ENCODE results near the gene APOA5.

APOA5 gene

DNA sequence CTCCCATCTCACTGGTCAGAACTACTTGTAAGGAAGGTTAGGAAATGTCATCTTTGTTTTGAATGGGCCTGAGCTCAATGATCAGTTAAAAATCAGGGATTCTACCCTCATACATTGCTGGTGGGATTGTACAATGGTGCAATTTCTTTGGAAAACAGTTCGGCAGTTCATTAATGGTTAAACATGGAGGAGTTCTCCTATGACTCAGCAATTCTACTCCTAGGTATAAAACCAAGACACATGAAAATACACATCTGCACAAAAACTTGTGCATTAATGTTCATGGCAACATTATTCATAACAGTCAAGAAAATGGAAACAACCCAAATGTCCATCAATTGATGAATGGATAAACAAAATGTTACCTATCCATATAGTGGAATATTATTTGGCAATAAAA, 4.9 kb upstream of the APOA5 start:
- no peak for DNase-seq

DNA sequence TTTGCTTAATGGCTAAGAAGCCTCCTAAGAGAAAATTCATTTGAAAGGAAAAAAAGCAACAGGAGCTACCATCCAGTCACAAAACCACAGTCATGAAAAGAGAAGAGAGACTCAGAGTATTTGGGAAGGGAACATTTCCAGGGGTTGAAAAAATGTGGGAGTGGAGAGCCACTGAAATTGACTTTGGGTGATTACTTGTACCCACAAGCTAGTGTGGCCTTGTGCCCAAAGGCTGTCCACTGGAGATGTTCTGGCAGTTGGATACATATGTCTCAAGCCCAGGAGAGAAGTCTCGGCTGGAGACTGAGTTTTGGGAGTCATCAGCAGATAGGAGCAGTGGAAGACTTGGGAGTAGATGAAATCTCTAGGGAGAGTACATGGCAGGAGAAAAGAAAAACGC, 3.2 kb upstream of the APOA5 start:
- DNase-seq, result no peak

DNA sequence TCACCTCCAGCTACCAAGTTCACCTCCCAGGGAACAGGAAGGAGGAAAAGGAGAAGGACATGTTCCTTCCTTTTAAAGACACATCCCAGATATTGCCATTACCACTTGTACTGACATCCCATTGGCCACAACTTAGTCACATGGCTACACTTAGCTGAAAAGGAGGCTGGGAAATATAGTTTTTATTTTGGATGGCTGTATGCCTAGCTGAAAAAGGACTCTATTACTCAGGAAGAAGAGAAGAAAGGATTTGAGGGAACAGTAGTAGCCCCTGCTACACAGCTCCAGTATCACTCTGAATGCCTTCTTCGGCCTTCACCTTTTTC, 2.1 kb upstream of the APOA5 start:
- no peak for DNase-seq

DNA sequence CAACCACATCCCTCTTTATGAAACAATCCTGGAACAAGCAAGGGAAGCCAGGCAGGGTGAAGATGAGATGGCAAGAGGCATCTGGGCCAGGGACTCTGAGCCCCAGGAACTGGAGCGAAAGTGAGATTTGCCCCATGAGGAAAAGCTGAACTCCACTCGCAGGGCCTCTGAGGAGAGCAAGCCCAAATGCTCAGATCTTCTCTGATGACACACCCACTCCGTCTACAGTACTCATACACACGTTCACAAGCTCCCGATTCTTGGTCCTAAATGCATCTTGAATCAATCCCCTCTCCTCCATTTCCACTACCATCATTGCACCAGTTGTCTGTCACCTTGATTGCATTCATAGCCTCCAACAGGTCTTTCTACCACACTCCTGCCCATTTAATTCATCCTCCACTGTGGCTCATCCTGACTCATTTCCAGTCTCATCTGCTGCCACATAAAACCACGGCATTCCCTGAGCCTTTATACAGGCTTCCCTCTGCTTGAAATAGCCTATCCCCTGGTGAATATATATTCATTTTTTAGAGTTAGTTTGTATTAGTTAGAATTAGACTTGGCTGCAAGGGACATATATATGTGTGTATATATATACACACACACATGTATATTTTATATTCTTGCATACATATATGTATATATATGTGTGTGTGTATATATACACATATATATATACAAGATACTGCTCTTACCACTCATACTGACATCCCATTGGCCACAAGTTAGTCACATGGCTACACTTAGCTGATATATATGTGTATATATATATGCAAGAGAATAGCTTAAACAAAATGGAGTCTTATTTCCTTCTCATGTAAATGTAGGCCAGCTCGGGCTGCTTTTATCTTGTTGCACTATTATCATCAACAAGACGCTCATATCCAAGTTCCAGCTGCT, 1.4 kb upstream of the APOA5 start:
- no peak for DNase-seq

DNA sequence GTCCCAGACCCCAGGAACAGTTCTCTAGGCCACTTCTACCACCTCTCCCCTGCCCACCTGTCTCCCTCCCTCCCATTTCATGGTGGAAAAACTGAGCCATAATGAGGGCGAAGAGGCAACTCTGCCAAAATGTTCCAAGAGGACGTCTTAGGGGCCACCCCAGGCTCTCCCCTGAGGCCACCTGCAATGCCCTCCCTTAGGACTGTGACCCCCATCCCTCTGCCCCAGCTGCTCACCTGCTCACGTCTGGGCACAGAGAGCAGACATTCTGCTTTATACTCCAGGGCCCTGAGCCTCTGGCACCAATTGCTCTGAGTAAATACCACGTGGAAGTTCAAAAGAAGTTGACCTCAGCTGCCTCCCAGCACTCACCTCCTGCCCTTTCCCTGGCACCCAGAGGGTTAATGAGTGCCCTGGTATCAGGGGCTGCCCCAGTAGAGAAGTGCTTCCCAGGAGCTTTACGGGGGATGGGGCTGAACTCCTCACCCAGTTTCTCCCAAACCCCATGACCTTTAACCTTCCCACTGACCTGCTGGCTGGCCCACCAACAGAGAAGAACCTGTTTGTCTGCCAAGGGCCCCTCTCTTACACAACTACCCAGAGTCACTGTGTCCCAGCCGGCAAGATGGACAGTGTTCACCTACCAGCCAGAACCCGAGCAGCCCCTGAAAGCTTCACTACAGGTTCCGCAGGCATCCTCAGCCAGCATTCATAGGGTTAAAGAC, 627 bp upstream of the APOA5 start:
- DNase-seq, result no peak

DNA sequence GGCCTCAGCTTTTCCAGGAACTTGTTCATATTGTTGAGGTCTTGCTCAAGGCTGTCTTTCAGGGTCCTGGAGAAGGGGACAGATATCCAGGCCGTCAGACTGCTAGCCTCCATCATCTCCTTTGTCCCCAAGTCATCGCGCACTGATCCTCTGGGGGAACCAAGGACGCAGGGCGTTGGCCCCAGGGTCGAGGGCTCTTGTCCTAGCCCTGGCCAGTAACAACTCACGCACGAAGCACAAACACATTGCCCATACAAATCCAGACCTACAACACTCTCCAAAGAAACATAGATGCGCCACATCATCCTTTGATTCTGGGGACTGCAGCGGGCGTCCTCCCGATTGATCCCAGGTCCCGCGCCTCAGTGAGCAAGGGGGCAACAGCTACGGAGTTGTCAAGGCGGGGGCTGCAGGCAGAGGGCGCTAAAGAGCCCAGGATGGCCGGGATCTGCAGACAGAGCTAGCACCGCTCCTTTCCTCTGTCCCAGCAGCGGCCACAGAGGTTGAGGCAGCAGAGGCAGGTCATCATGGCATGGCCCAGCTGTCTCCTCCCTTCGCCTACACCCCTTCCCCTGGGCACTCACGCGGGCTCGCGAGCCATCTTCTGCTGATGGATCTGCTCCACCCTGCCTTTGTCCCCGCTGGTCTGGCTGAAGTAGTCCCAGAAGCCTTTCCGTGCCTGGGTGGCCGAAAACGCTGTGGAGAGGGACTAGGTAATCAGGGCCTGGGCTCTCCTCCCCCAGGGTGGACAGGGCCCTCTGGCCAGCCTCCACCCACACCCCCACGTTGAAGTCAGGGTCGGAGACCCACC, 472 bp downstream of the APOA5 start:
- peak; percentile 60 for DNase-seq

DNA sequence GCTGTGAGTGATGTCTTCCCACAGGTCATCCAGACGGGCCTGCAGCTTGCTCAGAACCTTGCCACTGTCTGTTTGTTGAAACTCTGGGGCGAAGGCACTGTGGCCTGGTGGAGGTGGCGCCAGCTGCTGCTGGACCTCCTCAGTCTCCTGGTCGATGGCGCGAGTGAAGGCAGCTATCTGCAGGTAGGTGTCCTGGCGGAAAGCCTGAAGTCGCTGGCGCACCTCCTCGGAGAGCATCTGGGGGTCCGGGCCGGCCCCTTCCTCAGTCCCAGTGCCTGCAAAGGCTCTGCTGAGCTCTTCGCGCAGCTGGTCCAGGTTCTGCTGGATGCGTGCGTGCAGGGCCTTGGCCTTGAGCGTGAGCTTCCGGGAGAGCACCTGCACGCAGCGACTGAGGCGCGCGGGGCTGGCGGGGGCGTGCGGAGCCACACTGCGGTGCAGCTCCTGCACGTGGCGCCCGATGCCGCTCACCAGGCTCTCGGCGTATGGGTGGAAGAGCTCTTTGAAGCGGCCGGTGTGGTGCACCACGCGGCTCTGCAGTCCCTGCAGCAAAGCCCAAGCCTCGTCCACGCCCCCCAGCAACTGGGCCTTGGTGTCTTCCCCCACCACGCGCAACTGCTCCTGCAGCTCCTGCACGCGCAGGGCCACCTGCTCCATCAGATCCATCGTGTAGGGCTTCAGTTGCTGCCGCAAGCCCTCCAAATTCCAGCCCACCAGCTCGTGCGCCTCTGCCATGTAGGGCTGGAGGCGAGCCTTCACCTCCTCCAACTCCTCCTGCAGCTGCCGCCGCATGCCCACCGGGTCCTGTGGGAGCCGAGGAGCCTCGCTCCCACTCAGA, 1.3 kb downstream of the APOA5 start:
- DNase-seq, result no peak

DNA sequence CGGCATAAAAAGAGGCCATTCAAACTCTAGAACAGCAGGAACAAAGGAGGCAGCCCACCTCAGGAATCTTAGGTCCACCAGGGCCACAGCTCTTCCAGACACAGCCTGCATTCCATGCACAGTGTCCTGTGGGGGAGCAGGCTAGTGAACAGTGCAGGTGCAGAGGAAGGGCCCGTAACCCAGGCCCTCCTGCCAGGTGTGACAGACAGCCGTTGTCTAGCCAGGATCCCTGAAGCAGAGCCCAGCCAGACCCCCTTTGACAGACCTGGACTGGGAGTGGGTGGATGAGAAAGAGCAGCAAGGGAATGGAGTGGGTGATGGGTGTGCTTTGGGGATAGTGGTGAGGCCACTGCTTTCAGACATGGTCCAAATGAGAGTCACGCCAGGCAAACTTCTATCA, 2.7 kb downstream of the APOA5 start:
- no peak for DNase-seq

DNA sequence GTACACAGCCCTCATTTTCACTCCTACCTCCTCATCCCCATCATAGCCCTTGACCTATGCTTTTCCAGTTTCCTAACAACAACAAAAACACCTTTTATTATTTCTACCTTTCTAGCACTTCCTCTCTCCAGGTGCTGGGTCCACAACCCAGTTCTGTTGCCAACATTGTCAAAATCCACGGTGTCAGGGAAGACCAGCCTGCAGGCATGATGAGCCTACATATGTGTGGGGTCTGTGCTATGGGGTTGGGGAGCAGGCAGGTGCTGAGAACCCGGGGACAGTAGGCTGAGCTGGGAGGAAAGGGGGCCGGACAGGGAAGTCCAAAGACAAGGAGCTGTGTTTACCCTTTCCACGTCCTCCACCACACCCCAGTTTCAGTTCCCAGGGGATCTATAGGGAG, 3.1 kb downstream of the APOA5 start:
- DNase-seq, result no peak

DNA sequence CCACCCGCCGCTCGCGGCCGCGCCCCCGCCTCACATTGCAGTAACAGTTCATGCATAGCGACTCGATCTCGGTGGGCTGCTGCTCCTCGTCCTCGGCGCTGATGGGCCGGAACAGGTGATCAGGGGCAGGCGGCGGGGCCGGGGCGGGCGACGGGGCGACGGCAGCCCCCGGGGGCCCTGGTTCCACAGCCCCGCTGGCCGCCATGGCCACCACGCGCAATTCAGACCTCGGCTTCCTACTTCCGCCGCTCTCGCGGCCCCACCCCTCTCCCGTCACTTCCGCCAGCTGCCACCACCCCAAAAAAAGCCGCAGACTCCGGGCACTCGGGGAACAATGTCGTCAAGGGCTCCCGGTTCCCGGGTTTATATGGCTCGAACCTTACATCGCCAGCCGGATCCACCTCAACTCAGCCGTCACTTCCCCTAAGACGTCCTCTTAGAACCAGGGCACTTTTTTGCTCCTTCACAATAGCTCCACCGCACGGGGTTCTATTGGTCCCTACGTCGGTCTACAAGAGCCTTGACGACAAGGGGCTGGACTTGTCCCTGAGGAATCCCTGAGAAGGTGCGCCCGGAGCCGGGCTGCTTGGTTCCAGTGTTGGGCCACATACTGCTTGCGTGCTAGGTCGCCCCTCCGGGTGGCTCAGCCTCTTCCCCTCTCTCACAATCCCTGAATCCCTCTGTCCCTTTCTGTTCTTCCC, 3.7 kb downstream of the APOA5 start, which contains the start of gene ZPR1:
TSS of gene ZPR1 (minus strand) at position 238 of the 701 bp plus-strand sequence. CDS start at position 205, 33 bp downstream.
- peak; percentile 67 for DNase-seq

DNA sequence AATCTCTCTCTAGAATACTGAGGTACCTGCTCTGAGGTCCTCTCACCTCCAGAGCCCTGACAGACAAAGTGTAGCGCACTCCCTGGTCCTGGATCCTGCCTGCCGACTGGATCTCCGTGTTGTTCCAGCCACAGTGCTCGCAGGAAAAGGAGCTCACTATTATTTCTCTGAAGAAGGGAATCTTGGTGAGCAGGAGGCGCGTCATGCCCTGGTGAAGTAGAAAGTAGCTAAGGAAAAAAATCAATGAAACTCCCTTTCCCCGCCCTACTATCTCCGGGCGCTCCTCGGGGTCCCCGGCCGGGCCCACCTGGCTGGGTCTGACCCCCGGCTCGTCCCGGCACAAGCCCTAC, 4.3 kb downstream of the APOA5 start:
- no peak for DNase-seq

DNA sequence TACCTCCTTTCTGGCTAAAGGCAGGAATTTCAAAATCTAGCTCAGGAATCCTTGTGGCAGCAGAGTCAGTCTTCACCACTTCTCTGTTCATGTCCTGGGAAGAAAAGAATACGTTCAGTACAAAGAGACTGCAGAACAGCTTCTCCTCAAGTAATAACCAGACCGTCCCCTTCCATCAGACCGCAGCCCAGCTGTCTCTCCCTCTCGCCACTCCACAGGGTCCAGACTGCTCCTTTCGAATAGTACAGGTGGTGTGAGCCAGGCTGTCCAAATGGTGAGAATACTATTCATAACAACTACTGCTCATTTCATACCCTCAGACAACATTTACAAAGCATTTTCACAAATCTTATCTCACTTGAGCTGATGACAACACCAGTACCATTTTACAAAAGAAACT, 4.7 kb downstream of the APOA5 start:
- DNase-seq, result no peak

DNA sequence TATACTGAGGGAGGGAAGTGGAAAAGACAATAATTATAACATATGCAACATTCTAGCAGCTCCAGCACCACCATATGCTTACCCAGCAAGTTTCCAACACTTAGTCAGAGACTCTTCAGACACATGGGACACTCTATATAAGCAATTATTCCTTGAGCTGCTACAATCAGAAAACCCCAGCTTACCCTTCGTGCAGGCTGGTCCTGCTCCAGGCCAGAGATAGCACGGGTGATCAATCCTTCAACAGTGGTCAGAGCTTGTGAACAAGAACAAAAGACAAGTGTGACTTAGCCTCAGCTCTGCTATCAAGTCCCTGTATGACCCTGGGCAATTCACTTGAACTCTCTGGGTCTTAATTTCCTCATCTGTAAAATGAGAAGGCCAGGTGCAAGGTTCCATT, 5.4 kb downstream of the APOA5 start:
- DNase-seq, result no peak

DNA sequence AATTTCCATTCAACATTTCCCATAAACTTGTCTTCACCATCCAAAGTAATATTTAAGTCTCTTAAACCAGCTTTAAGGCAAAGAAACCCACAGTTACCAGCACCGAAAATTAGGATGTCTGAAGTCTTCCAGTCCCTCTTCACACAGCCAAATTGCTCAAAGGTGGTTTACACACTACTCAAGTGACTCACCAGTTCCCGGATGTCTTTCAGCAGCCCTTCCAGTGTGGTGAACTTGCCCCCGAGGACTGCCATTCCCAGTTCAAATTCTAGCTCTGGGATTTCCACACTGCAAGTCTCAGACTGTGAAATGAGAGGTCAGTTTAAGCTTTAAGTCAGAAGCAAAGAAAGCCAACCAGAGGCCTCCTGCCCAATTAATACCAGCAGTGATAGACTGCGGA, 9.0 kb downstream of the APOA5 start:
- DNase-seq, result no peak

DNA sequence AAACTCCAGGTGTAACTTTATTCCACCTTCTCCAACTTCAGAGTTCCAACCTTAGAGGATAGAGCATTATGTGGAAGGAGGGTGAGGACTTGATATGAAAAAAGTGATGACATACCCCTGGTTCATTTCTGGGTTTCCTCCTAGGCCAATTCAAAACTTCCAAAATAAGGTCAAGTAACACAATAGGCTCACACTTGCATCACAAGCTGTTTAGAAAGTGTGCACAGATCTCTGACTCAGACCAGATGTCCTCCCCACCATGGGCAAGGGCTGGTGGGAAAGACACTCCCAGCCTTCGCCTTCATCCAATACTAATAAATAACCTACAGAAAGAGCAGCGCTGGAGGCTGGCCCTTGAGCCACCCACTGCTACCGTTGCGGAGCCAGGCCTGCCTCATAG, 13.1 kb downstream of the APOA5 start:
- DNase-seq, result no peak

DNA sequence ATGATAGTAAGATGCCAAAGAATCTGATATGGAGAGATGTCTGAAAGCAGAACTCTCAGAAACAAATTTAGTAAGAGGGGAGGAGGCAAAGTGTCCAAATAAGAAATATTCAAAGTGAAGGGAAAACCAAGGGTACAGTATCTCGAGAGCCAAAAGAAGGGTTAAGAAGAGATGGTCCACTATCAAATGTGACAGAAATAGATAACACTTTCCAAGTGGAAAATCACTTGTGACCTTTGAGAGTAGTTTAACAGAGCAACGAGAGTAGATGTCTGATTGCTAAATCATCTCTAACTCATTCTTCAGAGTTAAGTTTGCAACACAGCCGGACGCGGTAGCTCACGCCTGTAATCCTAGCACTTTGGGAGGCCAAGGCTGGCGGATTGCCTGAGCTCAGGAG, 14.6 kb downstream of the APOA5 start:
- DNase-seq, result no peak

DNA sequence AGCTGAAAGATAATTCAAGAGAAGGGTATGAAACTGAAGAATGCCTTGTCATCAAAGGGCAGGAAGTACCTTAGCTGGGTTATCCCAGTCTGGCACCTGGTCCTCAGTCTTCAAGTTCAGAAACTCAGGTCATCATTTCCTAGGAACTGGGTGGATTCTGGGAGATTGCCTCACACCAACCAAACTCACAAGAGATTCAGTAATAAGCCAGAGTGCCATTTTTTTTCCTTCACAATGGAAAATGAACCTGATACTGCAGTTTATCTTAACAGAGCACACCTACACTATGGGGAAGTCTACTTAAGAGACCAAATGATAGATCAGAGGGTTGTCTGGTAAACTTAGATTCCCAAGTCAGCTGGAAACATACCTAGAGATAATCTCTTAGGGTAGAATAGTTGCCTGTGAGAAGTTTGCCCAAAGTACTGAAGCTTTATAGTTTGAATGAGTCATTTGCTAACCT, 15.1 kb downstream of the APOA5 start:
- DNase-seq, result no peak

DNA sequence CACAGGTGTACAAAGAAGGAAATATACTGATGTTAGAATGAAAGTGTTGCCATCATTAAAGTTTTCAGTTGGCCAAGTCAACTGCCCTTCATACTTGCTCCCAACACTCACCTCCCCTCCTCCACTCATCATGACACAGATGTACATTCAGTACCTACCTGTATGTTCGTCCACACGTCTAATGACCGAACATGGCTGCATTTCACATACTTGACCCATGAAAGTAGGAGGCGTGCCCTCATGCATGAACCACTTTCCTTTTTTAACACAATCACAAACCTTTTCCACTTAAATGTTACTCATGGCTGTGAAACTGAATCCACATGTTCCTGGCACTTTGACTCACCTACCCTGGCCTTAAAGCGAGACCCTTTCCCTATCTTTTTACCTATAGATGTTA, 15.7 kb downstream of the APOA5 start:
- no peak for DNase-seq

DNA sequence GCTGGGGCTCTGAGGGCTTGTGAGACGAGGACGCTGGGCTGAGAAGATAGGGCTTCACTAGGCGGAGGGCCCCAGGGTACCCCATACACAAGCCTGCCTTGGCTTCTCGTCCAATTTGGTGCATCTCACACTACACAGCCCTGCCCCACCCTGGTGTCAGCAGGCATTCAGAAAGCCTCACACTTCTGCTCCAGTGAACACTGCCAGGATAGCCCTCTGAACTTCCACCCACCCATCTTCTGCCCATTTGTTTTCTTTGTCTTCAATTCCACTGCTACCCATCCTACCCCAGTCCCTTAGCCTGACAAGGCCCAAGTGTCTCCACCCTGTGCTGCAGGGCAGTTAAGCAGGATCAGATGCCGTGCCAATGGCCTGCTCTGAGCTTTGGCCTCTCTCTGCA, 17.0 kb downstream of the APOA5 start:
- DNase-seq, result no peak

DNA sequence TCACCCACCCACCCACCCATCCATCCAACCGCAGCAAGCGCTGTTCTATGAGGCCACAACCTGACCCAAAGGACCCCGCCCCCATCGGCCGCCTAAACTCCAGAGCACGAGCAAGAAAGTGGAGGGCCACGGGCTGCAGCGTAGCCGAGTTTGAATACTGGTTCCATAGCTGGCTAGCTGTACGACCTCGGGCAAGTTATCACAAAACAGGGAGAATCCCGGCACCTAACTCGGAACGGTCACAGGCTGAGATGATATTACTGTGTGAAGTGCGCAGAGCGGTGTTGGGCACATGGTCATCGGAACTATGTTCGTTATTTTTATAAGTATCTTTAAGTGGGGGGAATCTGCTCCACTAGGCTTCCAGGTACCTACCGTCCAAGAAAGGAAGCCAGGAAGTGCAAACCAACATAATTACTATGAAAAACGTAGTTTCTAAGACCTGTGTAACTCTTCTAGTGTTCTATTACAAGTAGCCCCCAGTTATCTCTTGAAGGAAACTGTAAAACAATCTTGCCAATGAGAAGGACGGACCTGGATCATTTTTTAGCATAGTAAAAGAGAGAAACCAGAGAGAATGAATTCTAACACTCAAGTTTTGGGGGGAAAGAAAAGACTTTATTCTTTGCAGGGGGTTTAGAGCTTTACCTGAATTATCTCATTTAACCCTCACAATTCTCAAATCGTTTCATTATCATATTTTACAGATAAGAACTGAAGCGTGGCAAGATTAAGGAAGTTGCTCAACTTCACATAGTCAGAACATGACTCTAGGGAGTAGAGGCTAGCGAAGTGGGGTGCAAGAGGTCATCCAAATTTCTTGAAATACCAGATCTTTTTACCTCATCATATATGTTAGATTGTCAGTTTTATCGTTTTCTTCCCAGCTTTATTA, 18.2 kb downstream of the APOA5 start:
- DNase-seq, result no peak

All from NCI-H1436 (cell line).